GM12865 (cell line): ENCODE data around the gene DRD1.
"Not testable (repeated sequence)": the region's sequence is repeated elsewhere in the genome, so short reads cannot be mapped to it uniquely, and the experiment has no call there.

Source experiments
- DNase-seq: peaks from one replicate; pipeline ENCODE4 v3.0.0; 2010; ENCODE audit warnings: low read depth
- H3K4me3 ChIP-seq: 2 replicates; pipeline ENCODE4 v1.5.1; 2011; ENCODE audit warnings: mild to moderate bottlenecking, low read depth, low read length, control low read depth
- TF ChIP-seq, protein P1 (sequence below): IDR thresholded peaks from 2 replicates; pipeline ENCODE4 v1.5.1; 2011; ENCODE audit warnings: low read length, control low read depth, low read depth, inconsistent platforms; ENCODE audit not compliant: insufficient read depth; ENCODE audit errors: missing control alignments

Gene DRD1

DNA sequence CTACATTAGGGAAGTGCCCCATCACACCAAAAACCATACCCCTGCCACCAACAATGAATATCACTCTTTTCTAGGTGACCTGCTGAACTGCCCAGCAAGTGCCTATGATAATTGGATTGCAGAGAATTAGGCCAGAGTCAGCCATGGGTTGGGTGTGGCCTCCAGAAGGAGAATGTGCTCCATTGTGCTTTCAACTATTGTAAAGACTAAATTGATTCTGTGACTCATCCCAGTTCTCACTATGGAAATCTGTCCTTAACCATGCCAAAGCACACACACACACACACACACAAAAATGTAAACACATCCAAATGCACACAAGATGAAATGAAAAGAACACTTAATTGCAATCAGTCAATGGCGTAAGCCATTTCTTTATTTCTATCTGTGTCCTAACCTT lies 25.7 kb downstream of the DRD1 start:
- no peak overlapping the region for H3K4me3 ChIP-seq
- TF ChIP-seq, protein P1, sequence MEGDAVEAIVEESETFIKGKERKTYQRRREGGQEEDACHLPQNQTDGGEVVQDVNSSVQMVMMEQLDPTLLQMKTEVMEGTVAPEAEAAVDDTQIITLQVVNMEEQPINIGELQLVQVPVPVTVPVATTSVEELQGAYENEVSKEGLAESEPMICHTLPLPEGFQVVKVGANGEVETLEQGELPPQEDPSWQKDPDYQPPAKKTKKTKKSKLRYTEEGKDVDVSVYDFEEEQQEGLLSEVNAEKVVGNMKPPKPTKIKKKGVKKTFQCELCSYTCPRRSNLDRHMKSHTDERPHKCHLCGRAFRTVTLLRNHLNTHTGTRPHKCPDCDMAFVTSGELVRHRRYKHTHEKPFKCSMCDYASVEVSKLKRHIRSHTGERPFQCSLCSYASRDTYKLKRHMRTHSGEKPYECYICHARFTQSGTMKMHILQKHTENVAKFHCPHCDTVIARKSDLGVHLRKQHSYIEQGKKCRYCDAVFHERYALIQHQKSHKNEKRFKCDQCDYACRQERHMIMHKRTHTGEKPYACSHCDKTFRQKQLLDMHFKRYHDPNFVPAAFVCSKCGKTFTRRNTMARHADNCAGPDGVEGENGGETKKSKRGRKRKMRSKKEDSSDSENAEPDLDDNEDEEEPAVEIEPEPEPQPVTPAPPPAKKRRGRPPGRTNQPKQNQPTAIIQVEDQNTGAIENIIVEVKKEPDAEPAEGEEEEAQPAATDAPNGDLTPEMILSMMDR: no peak
- DNase-seq: no peak

DNA sequence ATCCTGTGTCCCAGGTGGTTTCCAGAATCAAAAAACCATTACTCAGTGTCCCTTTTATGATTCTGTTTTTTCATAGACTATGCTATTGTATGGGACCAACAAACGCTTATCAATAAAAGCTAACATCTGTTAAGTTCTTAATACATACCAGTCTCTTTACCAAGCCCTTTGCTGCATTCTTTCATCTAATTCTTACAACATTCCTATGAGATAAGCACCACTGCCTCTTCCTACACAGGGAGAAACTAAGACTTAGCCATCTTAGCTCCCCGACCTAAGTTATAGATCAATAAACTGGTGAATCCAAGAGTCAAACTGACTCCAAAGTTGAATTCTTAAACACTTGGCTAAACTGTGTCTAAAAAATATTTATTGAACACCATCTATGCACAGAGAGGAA lies 26.6 kb downstream of the DRD1 start:
- no peak overlapping the region for H3K4me3 ChIP-seq
- no peak for DNase-seq
- TF ChIP-seq, protein P1: no peak

DNA sequence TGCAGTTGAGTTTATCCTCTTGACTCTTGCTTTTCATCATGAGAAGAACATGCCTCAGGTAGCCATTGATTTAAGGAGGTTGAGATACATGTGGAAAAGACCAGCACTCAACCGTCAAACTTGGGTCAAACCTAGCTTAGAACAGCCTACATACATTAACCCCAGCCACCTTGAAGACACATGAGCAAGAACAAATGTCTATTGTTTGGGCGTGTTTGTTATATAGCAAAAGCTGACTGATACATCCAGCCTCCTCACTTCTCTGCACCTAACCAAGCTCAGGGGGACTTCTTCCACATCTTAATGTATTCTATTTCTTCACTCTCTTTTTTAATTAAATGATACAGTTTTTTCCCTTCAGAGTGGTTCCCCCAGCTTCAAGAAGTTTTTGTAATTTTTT lies 28.7 kb downstream of the DRD1 start:
- no peak for DNase-seq
- TF ChIP-seq, protein P1: no peak
- no peak overlapping the region for H3K4me3 ChIP-seq

DNA sequence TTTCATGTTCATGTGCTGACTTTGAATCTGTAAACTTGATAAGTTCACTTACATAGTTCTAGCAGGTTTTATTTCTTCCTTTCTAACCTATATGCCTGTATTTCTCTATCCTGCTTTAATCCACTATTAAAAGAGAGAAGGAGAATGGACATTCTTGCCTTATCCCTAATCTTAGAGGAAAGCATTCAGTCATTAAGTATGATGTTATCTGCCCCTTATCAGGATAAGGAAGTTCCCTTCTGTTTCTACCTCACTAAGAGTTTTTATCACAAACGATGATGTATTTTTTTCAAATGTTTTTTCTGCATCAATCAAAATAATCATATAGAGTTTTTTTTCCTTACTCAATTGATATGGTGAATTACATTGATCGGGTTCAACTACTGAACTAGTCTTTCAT lies 33.1 kb downstream of the DRD1 start:
- no peak overlapping the region for H3K4me3 ChIP-seq
- TF ChIP-seq, protein P1: no peak
- no peak for DNase-seq

DNA sequence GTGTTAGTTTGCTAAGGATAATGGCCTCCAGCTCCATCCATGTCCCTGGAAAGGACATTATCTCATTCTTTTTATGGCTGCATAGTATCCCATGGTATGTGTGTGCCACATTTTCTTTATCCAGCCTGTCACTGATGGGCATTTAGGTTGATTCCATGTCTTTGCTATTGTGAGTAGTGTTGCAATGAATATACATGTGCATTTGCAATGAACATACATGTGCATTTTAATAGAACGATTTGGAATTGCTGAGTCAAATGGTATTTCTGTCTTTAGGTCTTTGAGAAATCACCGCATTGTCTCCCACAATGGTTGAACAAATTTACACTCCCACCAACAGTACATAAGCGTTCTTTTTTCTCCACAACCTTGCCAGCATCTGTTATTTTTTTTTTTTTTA lies 37.7 kb downstream of the DRD1 start:
- no peak for DNase-seq
- no peak overlapping the region for H3K4me3 ChIP-seq
- TF ChIP-seq, protein P1: no peak

DNA sequence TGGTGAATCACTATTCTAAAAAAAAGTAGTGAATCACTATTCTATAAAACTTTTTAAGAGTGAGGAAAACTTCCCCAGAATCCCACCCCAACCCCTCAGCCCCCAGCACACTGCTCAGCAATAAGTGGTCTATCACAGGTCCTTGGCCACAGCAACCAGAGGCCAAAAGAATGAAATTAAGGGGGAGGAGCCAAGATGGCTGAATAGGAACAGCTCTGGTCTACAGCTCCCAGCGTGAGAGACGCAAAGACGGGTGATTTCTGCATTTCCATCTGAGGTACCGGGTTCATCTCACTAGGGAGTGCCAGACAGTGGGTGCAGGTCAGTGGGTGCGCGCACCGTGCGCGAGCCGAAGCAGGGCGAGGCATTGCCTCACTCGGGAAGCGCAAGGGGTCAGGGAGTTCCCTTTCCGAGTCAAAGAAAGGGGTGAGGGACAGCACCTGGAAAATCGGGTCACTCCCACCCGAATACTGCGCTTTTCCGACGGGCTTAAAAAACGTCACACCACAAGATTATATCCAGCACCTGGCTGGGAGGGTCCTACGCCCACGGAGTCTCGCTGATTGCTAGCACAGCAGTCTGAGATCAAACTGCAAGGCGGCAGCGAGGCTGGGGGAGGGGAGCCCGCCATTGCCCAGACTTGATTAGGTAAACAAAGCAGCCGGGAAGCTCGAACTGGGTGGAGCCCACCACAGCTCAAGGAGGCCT lies 46.2 kb downstream of the DRD1 start:
- H3K4me3 ChIP-seq: not testable (repeated sequence)

DNA sequence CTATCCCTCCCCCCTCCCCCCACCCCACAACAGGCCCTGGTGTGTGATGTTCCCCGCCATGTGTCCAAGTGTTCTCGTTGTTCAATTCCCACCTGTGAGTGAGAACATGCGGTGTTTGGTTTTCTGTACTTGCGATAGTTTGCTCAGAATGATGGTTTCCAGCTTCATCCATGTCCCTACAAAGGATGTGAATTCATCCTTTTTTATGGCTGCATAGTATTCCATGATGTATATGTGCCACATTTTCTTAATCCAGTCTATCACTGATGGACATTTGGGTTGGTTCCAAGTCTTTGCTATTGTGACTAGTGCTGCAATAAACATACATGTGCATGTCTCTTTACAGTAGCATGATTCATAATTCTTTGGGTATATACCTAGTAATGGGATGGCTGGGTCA lies 48.6 kb downstream of the DRD1 start:
- H3K4me3 ChIP-seq, DNase-seq: not testable (repeated sequence)

More for the DNA sequence above, 46.2 kb downstream of the DRD1 start:
- not testable (repeated sequence) for DNase-seq

DNA sequence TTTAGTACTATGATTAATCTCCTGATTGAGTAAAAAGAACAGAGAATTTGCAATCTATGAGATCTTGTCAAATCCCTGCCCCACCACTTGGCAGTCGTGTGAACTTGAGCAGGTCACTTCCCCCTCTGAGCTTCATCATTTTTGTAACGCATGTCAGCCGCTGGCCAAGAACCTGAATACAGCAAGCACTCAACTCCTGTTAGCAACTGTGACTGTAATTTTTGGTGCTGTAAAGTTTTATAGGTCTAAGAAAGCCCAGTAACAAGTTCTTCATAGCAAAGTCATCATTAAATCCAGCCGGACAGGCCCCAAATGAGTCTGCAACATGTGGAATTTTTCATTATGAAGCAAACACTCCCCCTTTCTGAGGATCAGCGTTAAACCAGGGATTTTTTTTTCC lies 49.4 kb downstream of the DRD1 start:
- no peak overlapping the region for H3K4me3 ChIP-seq
- no peak for DNase-seq
- TF ChIP-seq, protein P1: no peak
